A673 (cell line): ENCODE measurements around the gene VWA5B1. TPM values are rescaled to one million over a fixed set of nuclear protein-coding genes. Genes with fewer than 3 reads are reported as not detected.

Experiments
- BruUV-seq: library from RNA; stranded (reverse); fragments of 400-500 nt; replicated peaks from 2 replicates; lab custom pipeline; 2021; lab: Mats Ljungman, UMichigan
- CTCF ChIA-PET: fragments of 300-600 bp; sonication (Branson Sonifier 250); formaldehyde crosslinking; loops from one replicate; lab custom pipeline; 2022; ENCODE audit warnings: antibody characterized with exemption; lab: Charles Lee
- POLR2A ChIA-PET: fragments of 300-600 bp; sonication (Branson Sonifier 250); formaldehyde crosslinking; loops from one replicate; lab custom pipeline; 2022; ENCODE audit warnings: antibody characterized with exemption; ENCODE audit not compliant: low non-redundant PET; lab: Charles Lee
- DNase-seq: peaks from one replicate; pipeline ENCODE4 v3.0.0-alpha.2; 2015; ENCODE audit warnings: low spot score
- H3K27ac ChIP-seq: fragments of 200-600 bp; sonication (generic); 2 replicates; pipeline ENCODE4 v1.5.1; 2016; ENCODE audit warnings: mixed run types, low read depth, mild to moderate bottlenecking, mixed read lengths, antibody characterized with exemption, low read length; ENCODE audit not compliant: poor library complexity, severe bottlenecking
- H3K27me3 ChIP-seq: fragments of 200-600 bp; sonication (generic); replicated peaks from 2 replicates; pipeline ENCODE4 v1.6.1; 2017; ENCODE audit warnings: mixed run types, low read depth, mild to moderate bottlenecking, mixed read lengths, antibody characterized with exemption, low read length; ENCODE audit not compliant: insufficient read depth, poor library complexity
- H3K36me3 ChIP-seq: fragments of 200-600 bp; sonication (generic); 2 replicates; pipeline ENCODE4 v1.6.1; 2016; ENCODE audit warnings: mixed run types, mild to moderate bottlenecking, mixed read lengths, antibody characterized with exemption, low read length; ENCODE audit not compliant: insufficient read depth, poor library complexity, severe bottlenecking
- H3K4me1 ChIP-seq: fragments of 200-600 bp; sonication (generic); 2 replicates; pipeline ENCODE4 v1.6.1; 2017; ENCODE audit warnings: mixed run types, mild to moderate bottlenecking, mixed read lengths, antibody characterized with exemption, low read length; ENCODE audit not compliant: insufficient read depth, poor library complexity, severe bottlenecking
- H3K4me3 ChIP-seq: fragments of 200-600 bp; sonication (generic); 2 replicates; pipeline ENCODE4 v1.5.1; 2016; ENCODE audit warnings: low read depth, mixed run types, mild to moderate bottlenecking, mixed read lengths, low read length; ENCODE audit not compliant: poor library complexity, severe bottlenecking
- H3K9me3 ChIP-seq: fragments of 200-600 bp; sonication (generic); 2 replicates; pipeline ENCODE4 v1.6.1; 2016; ENCODE audit warnings: mixed run types, low read depth, mild to moderate bottlenecking, mixed read lengths, antibody characterized with exemption, low read length; ENCODE audit not compliant: poor library complexity, severe bottlenecking
- CTCF ChIP-seq: fragments of 300-800, 200-600 bp; sonication (generic); conservative IDR thresholded peaks from 2 replicates; pipeline ENCODE4 v1.5.1; 2017; ENCODE audit warnings: low read depth, mild to moderate bottlenecking, antibody characterized with exemption, low read length, moderate library complexity, mixed read lengths
- EZH2 ChIP-seq: fragments of 200-600 bp; sonication (generic); IDR thresholded peaks from 2 replicates; pipeline ENCODE4 v1.6.1; 2017; ENCODE audit warnings: borderline replicate concordance, low read depth, mild to moderate bottlenecking, mixed read lengths, antibody characterized with exemption, low read length; ENCODE audit not compliant: poor library complexity, severe bottlenecking
- intact Hi-C: fragments of 100-400 bp; cut with micrococcal nuclease; formaldehyde crosslinking; loops from one replicate; pipeline ENCODE4 v1.10.0; 2022; ENCODE audit not compliant: unreplicated experiment
- total RNA-seq: library from RNA; stranded (reverse); gene quantifications from 2 replicates; pipeline ENCODE4 v1.2.3, GENCODE V29; 2021

VWA5B1 gene
- total RNA-seq, 1 experiment from 2014 or later = not detected

GRCh38 chr1:20282533-20282932, 8.1 kb upstream of the VWA5B1 start:
- CTCF ChIA-PET = no interaction called here
- DNase-seq = no peak
- Histone ChIP-seq H3K4me1 (no peaks in the 10 kb centered on the region), H3K9me3 (no peaks in the 10 kb centered on the region), H3K27me3 (peaks cover 29% of the 10 kb centered on the region), H3K4me3 (no peak overlapping the region), H3K36me3 (no peaks in the 10 kb centered on the region), H3K27ac (no peak overlapping the region)
- TF ChIP-seq EZH2 (no peak), CTCF (no peak)
- no TSS peak for BruUV-seq
- intact Hi-C loops = no loop called here
- POLR2A ChIA-PET = no interaction called here

DNA sequence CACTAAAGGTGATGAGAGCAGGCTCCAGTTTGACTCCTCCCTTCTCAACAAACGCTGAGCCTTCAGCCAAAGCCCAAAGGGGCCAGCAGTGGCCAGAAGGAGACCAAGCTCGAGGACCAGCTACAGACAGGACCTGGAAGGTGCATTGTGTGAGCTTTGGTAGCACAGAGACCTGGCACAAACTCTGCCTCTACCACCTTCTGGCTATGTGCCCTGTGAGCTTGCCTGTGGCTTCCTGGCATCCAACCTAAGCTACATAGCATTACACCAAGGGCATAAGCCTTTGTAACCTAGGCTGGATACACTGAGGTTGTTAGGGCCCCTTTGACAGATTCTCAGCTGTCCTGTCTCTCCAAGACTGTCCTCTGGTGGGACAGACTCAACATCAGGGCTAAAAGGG, 6.6 kb upstream of the VWA5B1 start:
- no peak for TF ChIP-seq EZH2
- TF ChIP-seq CTCF = no peak
- intact Hi-C loops = no loop called here
- ChIA-PET CTCF (no interaction called here), POLR2A (no interaction called here)
- no peaks in the 10 kb centered on the region for H3K4me1 ChIP-seq
- H3K4me3 ChIP-seq = no peak overlapping the region
- peaks cover 42% of the 10 kb centered on the region for H3K27me3 ChIP-seq
- H3K27ac ChIP-seq = no peak overlapping the region
- H3K36me3 ChIP-seq = no peaks in the 10 kb centered on the region
- no TSS peak for BruUV-seq
- no peaks in the 10 kb centered on the region for H3K9me3 ChIP-seq
- no peak for DNase-seq

- H3K27ac ChIP-seq = no peak overlapping the region
- TF ChIP-seq CTCF = no peak
- no peak for TF ChIP-seq EZH2
- intact Hi-C loops = no loop called here
- no peaks in the 10 kb centered on the region for H3K9me3 ChIP-seq
- H3K4me3 ChIP-seq = no peak overlapping the region
- POLR2A ChIA-PET = no interaction called here
- CTCF ChIA-PET = no interaction called here
- H3K36me3 ChIP-seq = no peaks in the 10 kb centered on the region
- DNase-seq = no peak
- no peaks in the 10 kb centered on the region for H3K4me1 ChIP-seq
- BruUV-seq = no TSS peak
- peaks cover 45% of the 10 kb centered on the region for H3K27me3 ChIP-seq
Measured at GRCh38 chr1:20284625-20285024, 6.0 kb upstream of the VWA5B1 start.
